H9 (cell line): ENCODE measurements around the gene TTYH1. TPM values are rescaled to one million over a fixed set of nuclear protein-coding genes. Genes with fewer than 3 reads are reported as not detected.

Experiments
- DNase-seq: peaks from one replicate; pipeline ENCODE4 v3.0.0-alpha.2; 2017
- H2AFZ ChIP-seq: one replicate; pipeline ENCODE4 v1.6.1; 2013; ENCODE audit warnings: mild to moderate bottlenecking, low read length, control low read depth, moderate library complexity
- H2AK5ac ChIP-seq: 2 replicates; pipeline ENCODE4 v1.6.1; 2013; ENCODE audit warnings: low read length, control low read depth, mixed read lengths; ENCODE audit not compliant: insufficient read length
- H2BK120ac ChIP-seq: one replicate; pipeline ENCODE4 v1.6.1; 2013; ENCODE audit warnings: low read depth, mild to moderate bottlenecking, low read length, control low read depth, inconsistent platforms; ENCODE audit not compliant: poor library complexity, severe bottlenecking
- H2BK12ac ChIP-seq: 2 replicates; pipeline ENCODE4 v1.6.1; 2013; ENCODE audit warnings: low read length, control low read depth, mixed read lengths, low read depth; ENCODE audit not compliant: insufficient read length
- H2BK15ac ChIP-seq: 2 replicates; pipeline ENCODE4 v1.6.1; 2013; ENCODE audit warnings: low read depth, low read length, control low read depth
- H2BK20ac ChIP-seq: one replicate; pipeline ENCODE4 v1.6.1; 2013; ENCODE audit warnings: low read depth, mild to moderate bottlenecking, low read length, control low read depth, inconsistent platforms; ENCODE audit not compliant: poor library complexity, severe bottlenecking
- H2BK5ac ChIP-seq: 2 replicates; pipeline ENCODE4 v1.6.1; 2013; ENCODE audit warnings: low read length, control low read depth, mixed read lengths; ENCODE audit not compliant: insufficient read length
- H3K14ac ChIP-seq: 2 replicates; pipeline ENCODE4 v1.6.1; 2013; ENCODE audit warnings: low read length, control low read depth; ENCODE audit not compliant: insufficient read depth
- H3K18ac ChIP-seq: 2 replicates; pipeline ENCODE4 v1.6.1; 2013; ENCODE audit warnings: low read depth, mild to moderate bottlenecking, mixed read lengths, low read length, control low read depth; ENCODE audit not compliant: insufficient read length
- H3K23ac ChIP-seq: 2 replicates; pipeline ENCODE4 v1.6.1; 2013; ENCODE audit warnings: low read length, control low read depth, mixed read lengths, low read depth; ENCODE audit not compliant: insufficient read length
- H3K23me2 ChIP-seq: 2 replicates; pipeline ENCODE4 v1.6.1; 2013; ENCODE audit warnings: low read depth, mild to moderate bottlenecking, mixed read lengths, low read length, control low read depth; ENCODE audit not compliant: insufficient read length, poor library complexity, severe bottlenecking
- H3K27ac ChIP-seq: 2 replicates; pipeline ENCODE4 v1.5.1; 2013; ENCODE audit warnings: low read length, control low read depth, mixed read lengths, low read depth; ENCODE audit not compliant: insufficient read length
- H3K27me3 ChIP-seq: 2 replicates; pipeline ENCODE4 v1.6.1; 2013; ENCODE audit warnings: low read length, control low read depth, inconsistent platforms; ENCODE audit not compliant: insufficient read depth
- H3K4ac ChIP-seq: 2 replicates; pipeline ENCODE4 v1.6.1; 2013; ENCODE audit warnings: low read depth, mild to moderate bottlenecking, control low read depth, inconsistent platforms, low read length, moderate library complexity
- H3K4me1 ChIP-seq: 2 replicates; pipeline ENCODE4 v1.6.1; 2013; ENCODE audit warnings: low read length, control low read depth, inconsistent platforms; ENCODE audit not compliant: insufficient read depth
- H3K4me2 ChIP-seq: 2 replicates; pipeline ENCODE4 v1.6.1; 2013; ENCODE audit warnings: low read length, control low read depth, mixed read lengths; ENCODE audit not compliant: insufficient read length, insufficient read depth
- H3K56ac ChIP-seq: 2 replicates; pipeline ENCODE4 v1.6.1; 2013; ENCODE audit warnings: low read depth, mild to moderate bottlenecking, mixed read lengths, low read length, control low read depth; ENCODE audit not compliant: insufficient read length
- H3K79me1 ChIP-seq: 2 replicates; pipeline ENCODE4 v1.6.1; 2013; ENCODE audit warnings: low read depth, mild to moderate bottlenecking, moderate library complexity, low read length, control low read depth, inconsistent platforms; ENCODE audit not compliant: insufficient read depth, poor library complexity, severe bottlenecking
- H3K79me2 ChIP-seq: 2 replicates; pipeline ENCODE4 v1.6.1; 2013; ENCODE audit warnings: low read length, control low read depth, inconsistent platforms; ENCODE audit not compliant: insufficient read depth
- H3K9ac ChIP-seq: 2 replicates; pipeline ENCODE4 v1.6.1; 2013; ENCODE audit warnings: low read length, control low read depth, mixed read lengths; ENCODE audit not compliant: insufficient read length; ENCODE audit errors: extremely low read depth
- H3K9me3 ChIP-seq: one replicate; pipeline ENCODE4 v1.6.1; 2013; ENCODE audit warnings: low read depth, low read length, inconsistent platforms; ENCODE audit not compliant: control insufficient read depth
- H3T11ph ChIP-seq: one replicate; pipeline ENCODE4 v1.6.1; 2013; ENCODE audit warnings: mild to moderate bottlenecking, low read length, control low read depth, inconsistent platforms
- H4K20me1 ChIP-seq: one replicate; pipeline ENCODE4 v1.6.1; 2013; ENCODE audit not compliant: control insufficient read depth, insufficient read length, insufficient read depth
- H4K5ac ChIP-seq: 2 replicates; pipeline ENCODE4 v1.6.1; 2013; ENCODE audit warnings: low read depth, mild to moderate bottlenecking, mixed read lengths, low read length, control low read depth; ENCODE audit not compliant: insufficient read length
- H4K8ac ChIP-seq: replicated peaks from 2 replicates; pipeline ENCODE4 v1.6.1; 2013; ENCODE audit warnings: low read length, control low read depth, mixed read lengths, low read depth; ENCODE audit not compliant: insufficient read length
- H4K91ac ChIP-seq: 2 replicates; pipeline ENCODE4 v1.6.1; 2013; ENCODE audit warnings: low read depth, mild to moderate bottlenecking, moderate library complexity, mixed read lengths, low read length, control low read depth; ENCODE audit not compliant: insufficient read length
- H3K27ac Mint-ChIP-seq, 3 experiments: 2 replicates in 2 of 3; 3 replicates in 1 of 3; pipeline ENCODE4 v1.8.0; 2020 to 2021; ENCODE audit warnings: mixed read lengths in 3 of 3, mild to moderate bottlenecking in 1 of 3, moderate library complexity in 1 of 3
- H3K27me3 Mint-ChIP-seq: 2 replicates; pipeline ENCODE4 v1.8.0; 2021; ENCODE audit warnings: low read depth, mild to moderate bottlenecking, moderate library complexity, mixed read lengths
- H3K36me3 Mint-ChIP-seq, 3 experiments: 2 replicates in 2 of 3; 3 replicates in 1 of 3; pipeline ENCODE4 v1.8.0; 2020 to 2021; ENCODE audit warnings: low read depth in 3 of 3, mixed read lengths in 3 of 3; ENCODE audit not compliant: insufficient read depth in 1 of 3
- H3K4me1 Mint-ChIP-seq, 2 experiments: 2 replicates each; pipeline ENCODE4 v1.8.0; 2020; ENCODE audit warnings: mixed read lengths in 2 of 2
- H3K4me3 Mint-ChIP-seq, 2 experiments: 2 replicates in 1 of 2; 3 replicates in 1 of 2; pipeline ENCODE4 v1.8.0; 2020 to 2021; ENCODE audit warnings: mild to moderate bottlenecking in 2 of 2, mixed read lengths in 2 of 2, moderate library complexity in 1 of 2
- H3K9me3 Mint-ChIP-seq, 2 experiments: 2 replicates in 1 of 2; 3 replicates in 1 of 2; pipeline ENCODE4 v1.8.0; 2020; ENCODE audit warnings: mild to moderate bottlenecking in 2 of 2, mixed read lengths in 2 of 2, moderate library complexity in 1 of 2
- CTCF ChIP-seq: fragments of 200-600 bp; sonication (generic); conservative IDR thresholded peaks from 3 replicates; pipeline ENCODE4 v1.8.0; 2021; ENCODE audit warnings: antibody characterized with exemption, mild to moderate bottlenecking
- WGBS: extraction: QIAGEN DNeasy Blood & Tissue Kit; methylation state at CpG from one replicate; pipeline ENCODE4 v1.1.7; 2013; ENCODE audit warnings: missing lambda C conversion rate, low lambda C conversion rate, mixed read lengths; ENCODE audit not compliant: insufficient read length; ENCODE audit errors: extremely low coverage; 5-methylcytosine and 5-hydroxymethylcytosine counted together
- total RNA-seq: library from RNA; stranded (reverse); gene quantifications from 2 replicates; pipeline ENCODE4 v1.2.1, GENCODE V29; 2021

TTYH1 gene
- total RNA-seq, 1 experiment from 2014 or later = 47.1 TPM

GRCh38 chr19:54449701-54450069 lies 34.4 kb downstream of the TTYH1 start:
- Histone ChIP-seq H3K27ac (no peak overlapping the region), H2BK20ac (no peak overlapping the region), H3K14ac (peak overlapping the region; percentile 36; the same call in 1 of the 2 replicates), H4K8ac (no peak overlapping the region), H2BK120ac (no peak overlapping the region), H3K23me2 (peaks cover 9% of the 10 kb centered on the region), H3K4ac (no peak overlapping the region), H3T11ph (no peak overlapping the region), H3K79me1 (peaks cover 10% of the 10 kb centered on the region), H3K9me3 (no peaks in the 10 kb centered on the region), H2AFZ (no peak overlapping the region), H3K4me2 (peak overlapping the region; percentile 93), H2BK5ac (no peak overlapping the region), H3K23ac (no peak overlapping the region), H3K79me2 (peaks cover 19% of the 10 kb centered on the region), H4K91ac (no peak overlapping the region), H3K18ac (no peak overlapping the region), H3K4me1 (peaks cover 2% of the 10 kb centered on the region; the same call in 1 of the 2 replicates), H4K5ac (no peak overlapping the region), H2AK5ac (no peak overlapping the region), H4K20me1 (no peaks in the 10 kb centered on the region), H2BK15ac (no peak overlapping the region), H3K56ac (no peak overlapping the region), H3K9ac (peak overlapping the region; percentile 84), H2BK12ac (no peak overlapping the region), H3K27me3 (no peaks in the 10 kb centered on the region)
- Mint-ChIP-seq H3K4me3 (peak overlapping the region; percentile 97 to 99), H3K27ac (peak overlapping the region; percentile 87 to 99 (median 95)), H3K9me3 (peaks cover 4 to 10% of the 10 kb centered on the region in 2 experiments; a peak in 2 of 5 replicates), H3K36me3 (peaks cover 36 to 60% (median 43%) of the 10 kb centered on the region in 3 experiments), H3K27me3 (no peaks in the 10 kb centered on the region), H3K4me1 (peaks cover 16 to 28% of the 10 kb centered on the region in 2 experiments)
- DNase-seq = no peak
- WGBS = no CpG with 5 or more reads among the region's 21 CpGs
- no peak for TF ChIP-seq CTCF
